ENCODE measurements around the gene APBA2. TPM values are rescaled to one million over a fixed set of nuclear protein-coding genes. Genes with fewer than 3 reads are reported as not detected.

Gene APBA2
- polyA plus RNA-seq, 1 donor (not counting 4 experiments of a cell fraction or from before 2014, with no cell fraction given) = 5.5 TPM

DNA sequence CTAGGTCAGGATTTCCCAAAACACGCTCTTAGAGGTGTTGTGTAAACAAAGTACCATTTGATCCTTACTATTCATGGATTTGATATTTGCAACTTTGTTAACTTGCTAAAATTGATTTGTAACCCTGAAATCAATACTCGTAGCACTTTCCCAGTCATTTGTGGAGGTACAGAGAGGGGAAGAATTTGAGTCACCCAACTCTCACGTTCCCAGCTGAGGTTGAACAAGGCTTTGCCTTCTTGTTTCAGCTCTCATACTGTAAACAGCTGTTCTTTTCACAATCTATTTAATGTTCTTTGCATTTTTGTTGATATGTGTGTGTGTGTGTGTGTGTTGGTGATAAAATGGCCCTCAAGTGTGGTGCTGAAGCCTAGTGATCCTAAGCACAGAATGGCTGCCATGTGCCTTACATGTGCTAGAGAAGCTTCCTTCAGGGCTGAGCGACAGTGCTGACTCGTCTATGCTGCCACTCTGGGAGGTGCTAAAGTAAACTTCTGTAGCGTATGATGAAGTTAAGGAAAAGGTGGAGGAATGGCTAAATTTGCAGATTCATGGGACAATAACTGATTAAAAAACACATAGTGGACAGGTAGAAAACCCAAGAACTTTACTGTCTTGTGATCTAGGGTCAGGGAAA, 173.2 kb downstream of the APBA2 start:
- Histone ChIP-seq H3K4me2 (ENCODE audit: control insufficient read depth, extremely low read depth, insufficient read depth, low read depth, low read length) (no peak overlapping the region), H3K36me3 (ENCODE audit: control insufficient read depth in 2 of 2, extremely low read depth in 1 of 2, insufficient read depth in 2 of 2, low read length in 2 of 2) (no peaks in the 10 kb centered on the region), H3K4me1 (ENCODE audit: control insufficient read depth, extremely low read depth, insufficient read depth, low read length) (no peaks in the 10 kb centered on the region), H3K27ac (ENCODE audit: control insufficient read depth, insufficient read depth, low read length) (no peak overlapping the region), H3K27me3 (ENCODE audit: control insufficient read depth, extremely low read depth, insufficient read depth, low read length) (no peaks in the 10 kb centered on the region), H4K20me1 (ENCODE audit: control insufficient read depth, extremely low read depth, insufficient read depth, low read length) (no peaks in the 10 kb centered on the region), H3K9ac (ENCODE audit: control insufficient read depth, extremely low read depth, insufficient read depth, low read length) (no peak overlapping the region), H3K4me3 (ENCODE audit: control insufficient read depth in 2 of 3, extremely low read depth in 1 of 3, insufficient read depth in 2 of 3, low read depth in 1 of 3, low read length in 3 of 3) (no peak overlapping the region), H2AFZ (ENCODE audit: control insufficient read depth, low read length) (no peak overlapping the region), H3K79me2 (ENCODE audit: control insufficient read depth, insufficient read depth, low read length) (no peaks in the 10 kb centered on the region), H3K9me1 (ENCODE audit: control insufficient read depth, extremely low read depth, insufficient read depth, low read length) (no peaks in the 10 kb centered on the region), H3K9me3 (ENCODE audit: control insufficient read depth, low read depth, low read length) (peaks cover 2% of the 10 kb centered on the region)
- no peak for DNase-seq (ENCODE audit: low read depth, low spot score)
- dilution Hi-C loops (cut with MboI; ENCODE audit: extremely low pct_ligation_motif_present, low sequenced_read_pairs) = no loop called here
- no peak for FAIRE-seq
- TF ChIP-seq, protein P1, sequence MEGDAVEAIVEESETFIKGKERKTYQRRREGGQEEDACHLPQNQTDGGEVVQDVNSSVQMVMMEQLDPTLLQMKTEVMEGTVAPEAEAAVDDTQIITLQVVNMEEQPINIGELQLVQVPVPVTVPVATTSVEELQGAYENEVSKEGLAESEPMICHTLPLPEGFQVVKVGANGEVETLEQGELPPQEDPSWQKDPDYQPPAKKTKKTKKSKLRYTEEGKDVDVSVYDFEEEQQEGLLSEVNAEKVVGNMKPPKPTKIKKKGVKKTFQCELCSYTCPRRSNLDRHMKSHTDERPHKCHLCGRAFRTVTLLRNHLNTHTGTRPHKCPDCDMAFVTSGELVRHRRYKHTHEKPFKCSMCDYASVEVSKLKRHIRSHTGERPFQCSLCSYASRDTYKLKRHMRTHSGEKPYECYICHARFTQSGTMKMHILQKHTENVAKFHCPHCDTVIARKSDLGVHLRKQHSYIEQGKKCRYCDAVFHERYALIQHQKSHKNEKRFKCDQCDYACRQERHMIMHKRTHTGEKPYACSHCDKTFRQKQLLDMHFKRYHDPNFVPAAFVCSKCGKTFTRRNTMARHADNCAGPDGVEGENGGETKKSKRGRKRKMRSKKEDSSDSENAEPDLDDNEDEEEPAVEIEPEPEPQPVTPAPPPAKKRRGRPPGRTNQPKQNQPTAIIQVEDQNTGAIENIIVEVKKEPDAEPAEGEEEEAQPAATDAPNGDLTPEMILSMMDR (optimal IDR thresholded peaks at IDR 0.05 in 1 of 3, IDR thresholded peaks at IDR 0.05 in 1 of 3, conservative IDR thresholded peaks at IDR 0.05 in 1 of 3; ENCODE audit: extremely low read depth in 1 of 3, insufficient read depth in 2 of 3, low read length in 3 of 3) = no peak
- TF ChIP-seq EZH2 (IDR thresholded peaks at IDR 0.05; ENCODE audit: low read length) = no peak

DNA sequence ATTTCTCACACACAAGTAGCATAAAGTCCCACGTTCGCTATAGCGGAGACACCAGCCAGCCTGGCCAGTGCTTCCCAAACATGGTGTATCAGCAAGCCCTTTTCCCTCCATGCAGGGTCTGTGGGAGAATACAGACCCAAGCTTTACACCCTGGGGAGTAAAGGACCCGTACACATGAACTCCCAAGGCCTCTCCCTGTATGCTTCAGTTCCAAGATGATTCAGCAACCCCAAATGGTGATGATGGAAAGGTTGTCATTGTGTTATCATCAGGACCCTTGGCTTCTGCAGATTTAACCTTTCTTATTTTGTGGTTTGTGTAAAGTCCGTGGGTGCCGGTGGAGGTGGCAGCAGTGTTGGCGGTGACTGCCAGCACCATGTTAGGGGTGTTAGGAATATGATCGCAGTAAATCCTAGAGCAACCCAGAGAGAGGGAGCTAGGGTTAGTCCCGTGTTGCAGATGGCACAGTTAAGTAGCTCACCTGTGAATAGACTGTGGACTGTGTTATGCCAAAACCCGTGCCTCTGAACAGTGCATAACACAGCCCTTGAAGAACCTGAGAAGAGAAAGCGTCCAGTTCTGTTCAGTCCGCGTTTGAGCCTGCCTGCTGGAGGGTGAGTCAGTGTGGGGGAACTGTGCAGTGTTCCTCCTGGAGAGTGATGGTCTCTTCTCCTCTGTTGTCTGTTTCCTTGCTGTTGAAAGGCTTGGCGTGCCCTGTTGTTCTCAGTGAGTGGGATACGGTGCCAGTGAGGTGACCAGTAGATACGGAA, 174.3 kb downstream of the APBA2 start:
- no peaks in the 10 kb centered on the region for H3K79me2 ChIP-seq (ENCODE audit: control insufficient read depth, insufficient read depth, low read length)
- H3K4me3 ChIP-seq (ENCODE audit: control insufficient read depth in 2 of 3, extremely low read depth in 1 of 3, insufficient read depth in 2 of 3, low read depth in 1 of 3, low read length in 3 of 3) = no peak overlapping the region
- H3K9me1 ChIP-seq (ENCODE audit: control insufficient read depth, extremely low read depth, insufficient read depth, low read length) = no peaks in the 10 kb centered on the region
- no peaks in the 10 kb centered on the region for H3K4me1 ChIP-seq (ENCODE audit: control insufficient read depth, extremely low read depth, insufficient read depth, low read length)
- no peaks in the 10 kb centered on the region for H4K20me1 ChIP-seq (ENCODE audit: control insufficient read depth, extremely low read depth, insufficient read depth, low read length)
- no peak for DNase-seq (ENCODE audit: low read depth, low spot score)
- H3K27ac ChIP-seq (ENCODE audit: control insufficient read depth, insufficient read depth, low read length) = no peak overlapping the region
- no peak overlapping the region for H3K4me2 ChIP-seq (ENCODE audit: control insufficient read depth, extremely low read depth, insufficient read depth, low read depth, low read length)
- FAIRE-seq = no peak
- no peak overlapping the region for H3K9ac ChIP-seq (ENCODE audit: control insufficient read depth, extremely low read depth, insufficient read depth, low read length)
- no peak overlapping the region for H2AFZ ChIP-seq (ENCODE audit: control insufficient read depth, low read length)
- H3K36me3 ChIP-seq (ENCODE audit: control insufficient read depth in 2 of 2, extremely low read depth in 1 of 2, insufficient read depth in 2 of 2, low read length in 2 of 2) = no peaks in the 10 kb centered on the region
- TF ChIP-seq, protein P1 (optimal IDR thresholded peaks at IDR 0.05 in 1 of 3, IDR thresholded peaks at IDR 0.05 in 1 of 3, conservative IDR thresholded peaks at IDR 0.05 in 1 of 3; ENCODE audit: extremely low read depth in 1 of 3, insufficient read depth in 2 of 3, low read length in 3 of 3) = no peak
- no peak for TF ChIP-seq EZH2 (IDR thresholded peaks at IDR 0.05; ENCODE audit: low read length)
- dilution Hi-C loops (cut with MboI; ENCODE audit: extremely low pct_ligation_motif_present, low sequenced_read_pairs) = no loop called here
- no peaks in the 10 kb centered on the region for H3K27me3 ChIP-seq (ENCODE audit: control insufficient read depth, extremely low read depth, insufficient read depth, low read length)
- no peaks in the 10 kb centered on the region for H3K9me3 ChIP-seq (ENCODE audit: control insufficient read depth, low read depth, low read length)
